ENCODE results near the gene PPP6R2.
"Not testable (repeated sequence)": the region's sequence is repeated elsewhere in the genome, so short reads cannot be mapped to it uniquely, and the experiment has no call there.

PPP6R2 gene

DNA sequence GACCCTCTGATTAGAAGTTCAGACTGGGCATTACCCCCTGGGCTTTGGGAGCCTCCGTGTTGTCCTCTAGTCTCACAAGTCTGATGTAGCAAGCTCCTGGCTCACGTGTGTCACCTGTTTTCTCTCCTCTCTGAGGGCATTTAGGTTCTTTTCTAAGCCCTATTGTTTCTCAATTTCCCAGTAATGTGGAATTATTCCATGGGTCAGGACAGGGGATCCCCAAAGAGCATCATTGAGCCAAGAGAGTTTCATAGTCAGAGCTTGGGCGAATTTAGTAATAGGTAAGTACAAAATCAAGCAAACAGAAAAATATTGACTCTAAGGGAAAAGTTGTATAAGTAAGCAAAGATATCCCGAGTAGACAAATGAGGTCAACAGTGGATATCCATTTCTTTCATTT lies 57.3 kb downstream of the PPP6R2 start:
- no peak for DNase-seq (ENCODE audit: low read depth, low spot score)

DNA sequence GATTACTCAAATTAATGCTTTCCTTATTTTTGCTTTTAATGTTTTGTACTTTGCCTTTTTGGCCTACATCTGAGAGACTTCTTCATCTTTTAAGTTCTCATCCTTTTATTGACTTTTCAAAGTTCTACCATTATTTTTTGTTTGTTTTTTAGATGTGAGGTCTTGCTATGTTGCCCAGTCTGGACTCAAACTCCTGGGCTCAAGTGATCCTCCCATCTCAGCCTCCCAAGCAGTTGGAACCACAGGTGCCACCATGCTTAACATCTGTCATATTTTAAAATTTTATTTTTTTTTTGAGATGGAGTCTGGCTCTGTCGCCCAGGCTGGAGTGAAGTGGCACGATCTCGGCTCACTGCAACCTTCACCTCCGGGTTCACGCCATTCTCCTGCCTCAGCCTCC lies 57.8 kb downstream of the PPP6R2 start:
- DNase-seq (ENCODE audit: low read depth, low spot score) = no peak

- DNase-seq (ENCODE audit: low read depth, low spot score) = no peak
Observed at GRCh38 chr22:50401907-50402306, 58.8 kb downstream of the PPP6R2 start.

DNA sequence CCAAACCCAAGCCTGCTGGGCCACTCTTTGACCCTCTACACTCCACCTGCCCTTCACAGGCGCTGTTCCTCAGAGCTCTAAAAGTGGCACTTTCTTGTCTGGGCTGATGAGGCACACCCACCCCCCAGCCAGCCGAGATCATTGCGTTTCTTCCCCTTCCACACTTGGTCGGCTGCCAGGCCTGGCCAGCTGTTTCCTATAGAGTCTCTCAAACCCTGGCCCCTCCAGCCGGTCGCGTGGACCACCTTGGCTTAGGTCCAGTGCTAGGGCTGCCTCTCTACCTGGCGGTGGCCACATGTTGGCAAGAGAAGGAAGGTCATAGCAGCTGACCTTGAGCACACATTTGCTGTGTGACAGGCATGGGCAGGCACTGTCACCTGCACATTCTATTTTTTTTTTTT lies 60.6 kb downstream of the PPP6R2 start:
- no peak for DNase-seq (ENCODE audit: low read depth, low spot score)

- DNase-seq (ENCODE audit: low read depth, low spot score) = no peak
Observed at GRCh38 chr22:50406416-50407170, 63.5 kb downstream of the PPP6R2 start.

GRCh38 chr22:50408311-50408710 lies 65.2 kb downstream of the PPP6R2 start:
- no peak for DNase-seq (ENCODE audit: low read depth, low spot score)

GRCh38 chr22:50408954-50409353 lies 65.8 kb downstream of the PPP6R2 start:
- DNase-seq (ENCODE audit: low read depth, low spot score) = not testable (repeated sequence)

- no peak for DNase-seq (ENCODE audit: low read depth, low spot score)
Observed at GRCh38 chr22:50414476-50415248, 71.5 kb downstream of the PPP6R2 start.

- DNase-seq (ENCODE audit: low read depth, low spot score) = no peak
Observed at GRCh38 chr22:50415426-50415825, 72.3 kb downstream of the PPP6R2 start.

- no peak for DNase-seq (ENCODE audit: low read depth, low spot score)
Observed at GRCh38 chr22:50416996-50417395, 73.9 kb downstream of the PPP6R2 start.

DNA sequence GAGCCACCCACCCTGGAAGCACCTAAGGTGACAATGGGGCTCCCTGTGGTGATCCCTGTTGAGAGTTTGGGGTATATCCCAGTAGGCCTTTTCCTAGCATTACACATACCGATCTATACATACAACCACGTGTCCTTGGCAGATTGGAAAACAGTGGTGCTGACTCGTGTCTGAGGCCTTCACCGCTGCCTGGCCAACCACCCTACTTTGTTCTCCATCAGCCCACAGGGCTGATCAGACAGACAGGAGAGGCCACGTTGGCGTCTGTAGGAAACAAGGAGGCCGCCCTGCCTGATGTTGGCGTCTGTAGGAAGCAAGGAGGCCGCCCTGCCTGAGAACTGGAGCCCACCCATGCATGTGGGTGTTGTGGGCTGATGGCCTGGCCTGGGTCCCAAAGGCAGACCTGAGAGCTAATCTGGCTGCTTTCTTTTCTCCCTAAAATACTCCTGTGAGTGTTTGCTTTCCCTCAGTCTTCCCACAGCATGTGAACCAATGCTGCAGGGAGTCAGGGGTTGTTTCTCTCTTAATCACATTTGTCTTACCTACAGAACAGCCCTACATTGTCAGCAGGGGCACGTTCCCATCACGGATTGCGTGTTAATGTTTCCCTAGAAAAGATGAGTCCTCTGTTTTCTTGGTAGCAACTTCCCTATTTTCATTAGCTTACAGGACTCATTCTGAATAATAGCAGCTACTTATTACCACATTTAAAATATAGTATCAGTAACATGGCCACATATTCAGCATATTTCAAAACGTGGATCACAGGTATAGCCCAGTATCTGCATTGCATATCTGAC lies 74.5 kb downstream of the PPP6R2 start:
- DNase-seq (ENCODE audit: low read depth, low spot score) = no peak

DNA sequence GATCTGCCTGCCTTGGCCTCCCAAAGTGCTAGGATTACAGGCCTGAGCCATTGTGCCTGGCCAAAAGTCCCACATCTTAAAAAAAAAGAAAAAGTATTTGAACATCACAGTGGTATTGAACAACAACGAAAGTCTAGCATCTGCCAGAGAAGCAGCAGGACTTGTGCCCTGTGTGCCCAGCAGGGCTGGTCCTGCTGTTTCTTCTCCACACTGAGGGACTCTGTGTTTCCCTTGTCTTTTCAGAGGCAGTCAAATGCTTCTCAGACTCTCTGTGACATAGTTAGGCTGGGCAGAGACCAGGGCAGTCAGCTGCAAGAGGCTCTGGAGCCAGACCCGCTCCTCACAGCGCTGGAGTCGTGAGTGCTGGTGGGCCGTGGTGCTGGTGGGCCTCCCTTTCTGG lies 75.5 kb downstream of the PPP6R2 start:
- no peak for DNase-seq (ENCODE audit: low read depth, low spot score)

- DNase-seq (ENCODE audit: low read depth, low spot score) = no peak
Observed at GRCh38 chr22:50419116-50419515, 76.0 kb downstream of the PPP6R2 start.

DNA sequence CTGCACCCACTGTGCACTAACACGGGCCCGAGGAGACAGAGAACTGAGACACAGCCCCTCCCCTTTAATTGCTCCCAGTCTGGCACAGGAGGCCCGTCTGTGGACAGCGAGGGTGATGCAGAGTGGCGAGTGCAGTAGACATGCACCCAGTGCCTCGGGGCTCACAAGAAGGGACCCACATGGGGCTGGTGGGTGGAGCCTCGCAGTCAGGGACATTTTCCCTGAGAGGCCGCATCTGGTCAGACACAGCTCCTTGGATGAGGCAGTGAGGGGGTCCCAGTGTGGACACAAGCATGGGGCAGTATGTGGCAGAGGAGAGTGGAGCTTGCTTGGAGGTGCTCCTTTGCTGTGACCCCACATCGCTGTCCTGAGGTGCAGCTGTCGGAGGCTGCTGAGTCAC lies 76.9 kb downstream of the PPP6R2 start:
- no peak for DNase-seq (ENCODE audit: low read depth, low spot score)

GRCh38 chr22:50420581-50420980 lies 77.5 kb downstream of the PPP6R2 start:
- no peak for DNase-seq (ENCODE audit: low read depth, low spot score)

DNA sequence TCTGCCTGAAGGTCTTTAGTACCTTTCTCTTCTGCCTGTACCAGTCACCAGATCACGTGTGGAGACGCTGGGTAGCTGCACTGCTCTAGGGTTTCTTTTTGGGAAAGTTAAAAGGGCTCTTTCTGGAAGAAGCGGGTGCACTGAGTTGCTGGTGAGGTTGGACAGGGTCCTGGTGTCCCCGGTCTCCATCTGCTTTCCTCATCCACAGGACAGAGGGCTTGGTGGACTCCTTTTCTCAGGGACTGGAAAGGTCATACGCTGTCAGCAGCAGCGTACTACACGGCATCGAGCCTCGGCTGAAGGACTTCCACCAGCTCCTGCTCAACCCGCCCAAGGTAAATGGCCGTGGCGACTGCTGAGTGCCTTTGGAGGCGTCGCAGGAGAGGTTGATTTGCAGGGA lies 78.9 kb downstream of the PPP6R2 start:
- no peak for DNase-seq (ENCODE audit: low read depth, low spot score)

GRCh38 chr22:50422961-50423815 lies 80.1 kb downstream of the PPP6R2 start:
- no peak for DNase-seq (ENCODE audit: low read depth, low spot score)

- no peak for DNase-seq (ENCODE audit: low read depth, low spot score)
Observed at GRCh38 chr22:50423956-50424355, 80.8 kb downstream of the PPP6R2 start.

GRCh38 chr22:50425179-50425916 lies 82.2 kb downstream of the PPP6R2 start:
- DNase-seq (ENCODE audit: low read depth, low spot score) = no peak

- no peak for DNase-seq (ENCODE audit: low read depth, low spot score)
Observed at GRCh38 chr22:50432131-50432876, 89.2 kb downstream of the PPP6R2 start.

Data from smooth muscle cell of the brain vasculature (primary cell).